ENCODE data around the gene KHDRBS1. TPM values are rescaled to one million over a fixed set of nuclear protein-coding genes. Genes with fewer than 3 reads are reported as not detected.
A peak's percentile ranks its signal among the peaks of the same experiment; 100 is the strongest.

Gene KHDRBS1
- total RNA-seq, 1 donor from 2014 or later = 79.5 TPM

DNA sequence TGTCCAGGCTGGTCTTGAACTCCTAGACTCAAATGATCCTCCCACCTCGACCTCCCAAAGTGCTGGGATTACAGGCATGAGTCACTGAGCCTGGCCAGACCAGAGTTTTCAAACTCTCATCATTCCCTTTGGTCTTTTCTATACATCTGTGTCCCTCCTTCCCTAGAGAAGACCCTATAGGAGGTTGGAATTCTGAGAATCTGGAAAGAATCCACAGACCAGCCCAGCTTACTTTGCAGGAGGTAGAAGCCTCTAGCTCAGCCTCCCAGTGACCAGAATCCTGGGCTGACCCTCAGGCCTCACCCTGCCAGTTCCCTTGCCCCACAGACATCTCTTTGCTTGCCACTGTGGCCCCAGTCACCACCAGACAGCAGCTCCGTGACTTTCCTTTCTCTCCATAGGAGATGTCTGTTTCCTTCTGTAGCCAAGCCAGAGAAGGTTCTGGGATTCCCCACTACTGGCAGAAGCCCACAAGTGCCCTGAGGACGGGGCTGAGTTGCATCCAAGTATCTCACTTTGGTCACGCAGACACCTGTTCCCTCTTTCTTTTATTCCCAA is 34.7 kb upstream of the KHDRBS1 start:
- no peaks in the 10 kb centered on the region for H3K36me3 ChIP-seq
- H3K27me3 ChIP-seq (ENCODE audit: low read depth) = no peaks in the 10 kb centered on the region
- DNase-seq = no peak
- ATAC-seq = no peak
- no peaks in the 10 kb centered on the region for H3K4me1 ChIP-seq
- TF ChIP-seq, protein P1, sequence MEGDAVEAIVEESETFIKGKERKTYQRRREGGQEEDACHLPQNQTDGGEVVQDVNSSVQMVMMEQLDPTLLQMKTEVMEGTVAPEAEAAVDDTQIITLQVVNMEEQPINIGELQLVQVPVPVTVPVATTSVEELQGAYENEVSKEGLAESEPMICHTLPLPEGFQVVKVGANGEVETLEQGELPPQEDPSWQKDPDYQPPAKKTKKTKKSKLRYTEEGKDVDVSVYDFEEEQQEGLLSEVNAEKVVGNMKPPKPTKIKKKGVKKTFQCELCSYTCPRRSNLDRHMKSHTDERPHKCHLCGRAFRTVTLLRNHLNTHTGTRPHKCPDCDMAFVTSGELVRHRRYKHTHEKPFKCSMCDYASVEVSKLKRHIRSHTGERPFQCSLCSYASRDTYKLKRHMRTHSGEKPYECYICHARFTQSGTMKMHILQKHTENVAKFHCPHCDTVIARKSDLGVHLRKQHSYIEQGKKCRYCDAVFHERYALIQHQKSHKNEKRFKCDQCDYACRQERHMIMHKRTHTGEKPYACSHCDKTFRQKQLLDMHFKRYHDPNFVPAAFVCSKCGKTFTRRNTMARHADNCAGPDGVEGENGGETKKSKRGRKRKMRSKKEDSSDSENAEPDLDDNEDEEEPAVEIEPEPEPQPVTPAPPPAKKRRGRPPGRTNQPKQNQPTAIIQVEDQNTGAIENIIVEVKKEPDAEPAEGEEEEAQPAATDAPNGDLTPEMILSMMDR (IDR thresholded peaks at IDR 0.05) = no peak
- H3K27ac ChIP-seq = no peak overlapping the region
- intact Hi-C loops (cut with DNase I) = no loop called here
- no peaks in the 10 kb centered on the region for H3K9me3 ChIP-seq
- no peak overlapping the region for H3K4me3 ChIP-seq

- intact Hi-C loops (cut with DNase I) = no loop called here
- Histone ChIP-seq H3K4me1 (peaks cover 11% of the 10 kb centered on the region), H3K36me3 (no peaks in the 10 kb centered on the region), H3K4me3 (no peak overlapping the region), H3K27me3 (ENCODE audit: low read depth) (no peaks in the 10 kb centered on the region), H3K27ac (no peak overlapping the region), H3K9me3 (no peaks in the 10 kb centered on the region)
- ATAC-seq = no peak
- DNase-seq = no peak
- TF ChIP-seq, protein P1 (IDR thresholded peaks at IDR 0.05) = no peak
Observed at GRCh38 chr1:31980835-31981455, 32.7 kb upstream of the KHDRBS1 start.

GRCh38 chr1:31981456-31981839 is 32.2 kb upstream of the KHDRBS1 start:
- no peak overlapping the region for H3K4me3 ChIP-seq
- intact Hi-C loops (cut with DNase I) = no loop called here
- ATAC-seq = no peak
- TF ChIP-seq, protein P1 (IDR thresholded peaks at IDR 0.05) = no peak
- DNase-seq = no peak
- H3K27me3 ChIP-seq (ENCODE audit: low read depth) = no peaks in the 10 kb centered on the region
- no peak overlapping the region for H3K27ac ChIP-seq
- H3K4me1 ChIP-seq = peaks cover 11% of the 10 kb centered on the region
- H3K36me3 ChIP-seq = no peaks in the 10 kb centered on the region
- H3K9me3 ChIP-seq = no peaks in the 10 kb centered on the region

- ATAC-seq = no peak
Observed at GRCh38 chr1:31981972-31982371, 31.7 kb upstream of the KHDRBS1 start.

GRCh38 chr1:31984419-31985347 is 29.0 kb upstream of the KHDRBS1 start:
- TF ChIP-seq, protein P1 (IDR thresholded peaks at IDR 0.05) = no peak
- ATAC-seq = peak; percentile 67 to 71

More at GRCh38 chr1:31981972-31982371, 31.7 kb upstream of the KHDRBS1 start:
- Histone ChIP-seq H3K4me1 (peaks cover 11% of the 10 kb centered on the region), H3K9me3 (no peaks in the 10 kb centered on the region), H3K4me3 (no peak overlapping the region), H3K36me3 (no peaks in the 10 kb centered on the region), H3K27me3 (ENCODE audit: low read depth) (no peaks in the 10 kb centered on the region), H3K27ac (no peak overlapping the region)
- TF ChIP-seq, protein P1 (IDR thresholded peaks at IDR 0.05) = no peak
- intact Hi-C loops (cut with DNase I) = no loop called here
- no peak for DNase-seq

More at GRCh38 chr1:31984419-31985347, 29.0 kb upstream of the KHDRBS1 start:
- peak overlapping the region; percentile 37 for H3K27ac ChIP-seq
- intact Hi-C loops (cut with DNase I) = no loop called here
- H3K27me3 ChIP-seq (ENCODE audit: low read depth) = no peaks in the 10 kb centered on the region
- no peaks in the 10 kb centered on the region for H3K9me3 ChIP-seq
- no peaks in the 10 kb centered on the region for H3K36me3 ChIP-seq
- H3K4me3 ChIP-seq = no peak overlapping the region
- DNase-seq = no peak
- peaks cover 11% of the 10 kb centered on the region for H3K4me1 ChIP-seq
